ENCODE measurements around the gene PJA2.

DNA sequence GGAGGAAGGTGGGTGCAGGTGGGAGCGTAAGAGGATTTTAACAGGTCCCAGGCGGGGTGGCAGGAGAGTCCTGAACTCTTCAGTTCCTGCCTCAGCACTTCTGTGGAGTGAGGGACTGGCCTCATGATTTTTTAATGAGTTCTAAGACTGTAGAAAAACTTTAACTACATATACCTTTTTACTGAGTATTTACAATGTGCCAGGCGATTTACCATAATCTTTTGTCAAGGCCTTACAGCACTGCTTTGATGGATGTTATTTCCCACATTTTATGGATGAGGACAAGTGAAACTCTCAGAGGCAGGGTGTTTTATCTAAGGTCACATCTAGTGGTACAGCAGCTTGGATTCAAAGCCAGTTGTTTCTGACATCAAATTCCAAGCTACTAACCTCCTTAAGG lies 99.5 kb downstream of the PJA2 start:
- TF ChIP-seq, protein P1, sequence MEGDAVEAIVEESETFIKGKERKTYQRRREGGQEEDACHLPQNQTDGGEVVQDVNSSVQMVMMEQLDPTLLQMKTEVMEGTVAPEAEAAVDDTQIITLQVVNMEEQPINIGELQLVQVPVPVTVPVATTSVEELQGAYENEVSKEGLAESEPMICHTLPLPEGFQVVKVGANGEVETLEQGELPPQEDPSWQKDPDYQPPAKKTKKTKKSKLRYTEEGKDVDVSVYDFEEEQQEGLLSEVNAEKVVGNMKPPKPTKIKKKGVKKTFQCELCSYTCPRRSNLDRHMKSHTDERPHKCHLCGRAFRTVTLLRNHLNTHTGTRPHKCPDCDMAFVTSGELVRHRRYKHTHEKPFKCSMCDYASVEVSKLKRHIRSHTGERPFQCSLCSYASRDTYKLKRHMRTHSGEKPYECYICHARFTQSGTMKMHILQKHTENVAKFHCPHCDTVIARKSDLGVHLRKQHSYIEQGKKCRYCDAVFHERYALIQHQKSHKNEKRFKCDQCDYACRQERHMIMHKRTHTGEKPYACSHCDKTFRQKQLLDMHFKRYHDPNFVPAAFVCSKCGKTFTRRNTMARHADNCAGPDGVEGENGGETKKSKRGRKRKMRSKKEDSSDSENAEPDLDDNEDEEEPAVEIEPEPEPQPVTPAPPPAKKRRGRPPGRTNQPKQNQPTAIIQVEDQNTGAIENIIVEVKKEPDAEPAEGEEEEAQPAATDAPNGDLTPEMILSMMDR (conservative IDR thresholded peaks at IDR 0.05): no peak
- no peak for TF ChIP-seq ZFX (IDR thresholded peaks at IDR 0.05)

Measured in C4-2B (cell line).